ENCODE data around the gene F12. TPM values are rescaled to one million over a fixed set of nuclear protein-coding genes. Genes with fewer than 3 reads are reported as not detected.

Gene F12
- total and polyA plus RNA-seq, 4 experiments from 2014 or later: 2.0 to 2.4 TPM; not detected in 2

DNA sequence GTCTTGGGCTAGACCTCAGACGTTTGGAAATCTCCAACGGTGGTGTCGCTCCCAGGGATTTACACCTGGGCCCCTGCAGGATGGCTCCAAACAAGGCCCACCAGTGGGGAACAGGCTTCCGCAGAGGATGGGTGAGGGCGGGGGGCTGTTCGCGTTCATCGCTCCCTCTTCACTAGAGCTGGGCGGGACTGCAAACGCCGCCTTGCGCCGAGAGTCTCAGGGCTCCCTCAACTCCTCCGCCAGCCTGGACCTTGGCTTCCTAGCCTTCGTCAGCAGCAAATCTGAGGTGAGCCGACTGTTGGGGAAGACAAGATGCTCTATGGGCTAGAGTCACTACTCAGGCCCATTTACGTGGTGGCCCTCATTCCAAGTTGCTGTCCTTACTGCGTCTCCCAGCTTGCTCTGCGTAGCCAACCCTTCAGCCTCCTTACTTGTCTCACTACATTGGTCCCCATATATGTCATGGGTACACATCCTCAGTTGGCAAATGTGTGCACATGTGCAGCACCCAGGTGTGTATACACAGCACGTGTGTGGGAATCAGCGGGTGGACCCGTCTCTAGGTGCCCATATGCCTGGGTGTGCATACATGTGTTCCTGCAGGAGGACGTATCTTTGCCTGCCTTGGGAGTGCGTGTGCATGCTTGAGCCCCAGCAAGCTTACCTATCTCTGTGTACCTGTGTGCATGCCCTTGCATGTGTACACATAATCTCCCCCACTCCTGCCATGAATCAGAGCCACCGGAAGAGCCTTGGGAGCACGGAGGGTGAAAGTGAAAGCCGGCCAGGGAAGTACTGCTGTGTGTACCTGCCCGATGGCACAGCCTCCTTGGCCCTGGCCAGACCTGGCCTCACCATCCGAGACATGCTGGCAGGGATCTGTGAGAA lies 41.1 kb downstream of the F12 start:
- peaks cover 20 to 41% of the 10 kb centered on the region in 2 donors for H3K36me3 Mint-ChIP-seq
- intact Hi-C loops (cut with micrococcal nuclease): no loop called here
- H3K4me1 Mint-ChIP-seq: peaks cover 43 to 76% (median 57%) of the 10 kb centered on the region in 4 donors

GRCh38 chr5:177367323-177367848 lies 42.0 kb downstream of the F12 start:
- no peaks in the 10 kb centered on the region for H3K27me3 Mint-ChIP-seq
- intact Hi-C loops (cut with micrococcal nuclease): no loop called here
- Histone ChIP-seq H3K27me3 (ENCODE audit: insufficient read depth, low read length) (no peaks in the 10 kb centered on the region), H3K4me1 (ENCODE audit: insufficient read depth, low read length) (peaks cover 83% of the 10 kb centered on the region), H3K27ac (ENCODE audit: low read depth, low read length) (no peak overlapping the region), H3K4me3 (ENCODE audit: low read length in 2 of 2) (no peak overlapping the region), H3K9me3 (ENCODE audit: control insufficient read depth in 1 of 2, low read length in 2 of 2) (no peaks in the 10 kb centered on the region), H3K36me3 (ENCODE audit: insufficient read depth, low read length) (peaks cover 50% of the 10 kb centered on the region)
- H3K27ac Mint-ChIP-seq: no peak overlapping the region
- no peaks in the 10 kb centered on the region for H3K9me3 Mint-ChIP-seq
- peak in 1 of 5 donors; percentile 12 for DNase-seq
- peaks cover 41 to 76% (median 57%) of the 10 kb centered on the region in 4 donors for H3K4me1 Mint-ChIP-seq
- ChIA-PET CTCF (ENCODE audit: partially characterized antibody) (interaction anchor here (0.7 to 8.5 kb wide), 9 partner anchors 9 to 132 kb away, joined by 3 to 140 read pairs (median 6); partner anchors contain the start of genes RGS14 and SLC34A1), POLR2A (ENCODE audit: partially characterized antibody) (interaction anchor here (1.9 to 3.9 kb wide), 3 partner anchors 9 to 23 kb away, joined by 8 to 29 read pairs (median 14); partner anchors contain the start of genes LMAN2 and RGS14)
- no peak overlapping the region for H3K4me3 Mint-ChIP-seq
- peaks cover 20 to 41% of the 10 kb centered on the region in 2 donors for H3K36me3 Mint-ChIP-seq

More for the DNA sequence above, 41.1 kb downstream of the F12 start:
- Mint-ChIP-seq H3K4me3 (peak overlapping the region in 4 of 8 donors; percentile 8 to 83 (median 62)), H3K27ac (peak overlapping the region in 6 of 7 donors; percentile 80 to 96 (median 93)), H3K27me3 (no peaks in the 10 kb centered on the region), H3K9me3 (no peaks in the 10 kb centered on the region)
- POLR2A ChIA-PET (ENCODE audit: partially characterized antibody): interaction anchor here (0.7 to 5.8 kb wide), 8 partner anchors 9 to 63 kb away, joined by 3 to 69 read pairs (median 4); partner anchors contain the start of genes LMAN2 and RGS14
- H3K4me1 ChIP-seq (ENCODE audit: insufficient read depth, low read length): peaks cover 85% of the 10 kb centered on the region
- no peak overlapping the region for H3K27ac ChIP-seq (ENCODE audit: low read depth, low read length)
- H3K4me3 ChIP-seq (ENCODE audit: low read length in 2 of 2): no peak overlapping the region
- H3K36me3 ChIP-seq (ENCODE audit: insufficient read depth, low read length): peaks cover 50% of the 10 kb centered on the region
- no peaks in the 10 kb centered on the region for H3K9me3 ChIP-seq (ENCODE audit: control insufficient read depth in 1 of 2, low read length in 2 of 2)
- CTCF ChIA-PET (ENCODE audit: partially characterized antibody): interaction anchor here (0.7 to 8.5 kb wide), 15 partner anchors 10 to 131 kb away, joined by 3 to 140 read pairs (median 3); partner anchors contain the start of genes LMAN2 and RGS14
- no peaks in the 10 kb centered on the region for H3K27me3 ChIP-seq (ENCODE audit: insufficient read depth, low read length)
- DNase-seq: peak in 1 of 5 donors; percentile 33

DNA sequence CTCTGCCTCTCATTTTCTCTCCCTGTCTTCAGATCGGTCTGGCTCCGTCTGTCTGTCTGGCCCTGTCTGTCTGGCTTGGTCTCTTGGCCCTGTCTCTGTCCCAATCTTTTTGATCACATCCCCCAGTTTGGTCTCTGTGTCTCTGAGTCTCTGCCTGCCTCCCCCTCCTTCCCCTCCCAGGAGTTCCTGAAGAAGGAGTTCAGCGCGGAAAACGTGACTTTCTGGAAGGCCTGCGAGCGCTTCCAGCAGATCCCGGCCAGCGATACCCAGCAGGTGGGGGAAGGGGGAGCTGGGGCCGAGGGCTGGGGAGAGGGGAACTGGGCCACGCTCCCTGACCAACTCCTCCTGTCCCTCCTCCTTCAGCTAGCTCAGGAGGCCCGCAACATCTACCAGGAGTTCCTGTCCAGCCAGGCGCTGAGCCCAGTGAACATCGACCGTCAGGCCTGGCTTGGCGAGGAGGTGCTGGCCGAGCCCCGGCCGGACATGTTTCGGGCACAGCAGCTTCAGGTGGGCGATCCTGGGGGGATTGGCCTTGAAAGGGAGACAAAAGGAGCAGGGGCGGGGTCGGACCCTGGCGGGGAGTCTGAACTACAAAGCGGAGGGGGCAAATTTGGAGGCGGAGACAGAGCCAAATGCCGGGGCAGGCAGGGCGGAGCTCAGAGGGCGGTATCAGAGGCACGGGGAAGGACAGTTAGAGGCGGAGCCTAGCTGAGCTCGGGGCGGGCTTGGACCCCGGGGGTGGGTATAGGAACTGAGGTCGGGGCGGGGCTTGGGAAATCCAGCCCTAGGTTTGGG lies 42.6 kb downstream of the F12 start:
- Mint-ChIP-seq H3K9me3 (no peaks in the 10 kb centered on the region), H3K27ac (peak overlapping the region in 4 of 7 donors; percentile 22 to 85 (median 44)), H3K27me3 (no peaks in the 10 kb centered on the region), H3K36me3 (peaks cover 20 to 47% of the 10 kb centered on the region in 2 donors), H3K4me3 (peak overlapping the region in 2 of 8 donors; percentile 29 to 65), H3K4me1 (peaks cover 43 to 76% (median 58%) of the 10 kb centered on the region in 4 donors)
- ChIA-PET POLR2A (ENCODE audit: partially characterized antibody) (interaction anchor here (1.3 to 3.9 kb wide), 4 partner anchors 8 to 36 kb away, joined by 4 to 29 read pairs (median 11); partner anchors contain the start of genes LMAN2 and RGS14), CTCF (ENCODE audit: partially characterized antibody) (interaction anchor here (0.6 to 8.1 kb wide), 6 partner anchors 9 to 89 kb away, joined by 3 to 90 read pairs (median 6); partner anchors contain the start of genes RGS14 and SLC34A1)
- Histone ChIP-seq H3K9me3 (ENCODE audit: control insufficient read depth in 1 of 2, low read length in 2 of 2) (no peaks in the 10 kb centered on the region), H3K36me3 (ENCODE audit: insufficient read depth, low read length) (peaks cover 45% of the 10 kb centered on the region), H3K4me3 (ENCODE audit: low read length in 2 of 2) (no peak overlapping the region), H3K4me1 (ENCODE audit: insufficient read depth, low read length) (peaks cover 83% of the 10 kb centered on the region), H3K27me3 (ENCODE audit: insufficient read depth, low read length) (no peaks in the 10 kb centered on the region), H3K27ac (ENCODE audit: low read depth, low read length) (no peak overlapping the region)
- DNase-seq: peak in 1 of 5 donors; percentile 29
- intact Hi-C loops (cut with micrococcal nuclease): no loop called here

DNA sequence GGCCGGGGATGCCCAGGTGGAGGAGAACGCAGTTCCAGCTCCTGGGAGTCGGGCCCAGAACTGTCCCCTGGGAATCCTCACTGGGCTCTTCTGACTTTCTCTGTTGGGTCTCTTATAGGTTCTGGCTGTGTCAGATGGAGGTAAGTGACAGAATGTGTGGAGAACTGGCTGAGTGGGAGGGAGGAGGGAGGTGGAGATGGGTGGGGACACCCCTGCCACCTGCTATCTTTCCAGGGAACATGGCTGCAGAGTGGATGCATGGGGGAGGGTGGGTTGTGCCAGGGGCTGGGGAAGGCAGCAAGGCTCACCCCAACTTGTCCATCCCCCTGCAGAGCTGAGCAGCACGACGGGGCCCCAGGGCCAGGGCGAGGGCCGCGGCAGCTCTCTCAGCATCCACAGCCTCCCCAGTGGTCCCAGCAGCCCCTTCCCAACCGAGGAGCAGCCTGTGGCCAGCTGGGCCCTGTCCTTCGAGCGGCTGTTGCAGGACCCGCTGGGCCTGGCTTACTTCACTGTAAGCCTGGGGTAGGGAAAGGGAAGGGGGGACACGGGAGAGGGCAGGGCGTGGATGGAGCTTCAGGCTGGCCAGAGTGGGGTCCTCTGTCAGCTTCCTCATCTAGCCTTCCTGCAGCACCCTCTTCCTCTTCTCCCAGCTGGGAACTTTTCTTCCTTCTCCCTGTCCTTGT lies 43.4 kb downstream of the F12 start:
- POLR2A ChIA-PET (ENCODE audit: partially characterized antibody): interaction anchor here (1.3 to 3.9 kb wide), 4 partner anchors 7 to 37 kb away, joined by 4 to 29 read pairs (median 11); partner anchors contain the start of genes LMAN2 and RGS14
- peaks cover 20 to 42% of the 10 kb centered on the region in 2 donors for H3K36me3 Mint-ChIP-seq
- intact Hi-C loops (cut with micrococcal nuclease): no loop called here

DNA sequence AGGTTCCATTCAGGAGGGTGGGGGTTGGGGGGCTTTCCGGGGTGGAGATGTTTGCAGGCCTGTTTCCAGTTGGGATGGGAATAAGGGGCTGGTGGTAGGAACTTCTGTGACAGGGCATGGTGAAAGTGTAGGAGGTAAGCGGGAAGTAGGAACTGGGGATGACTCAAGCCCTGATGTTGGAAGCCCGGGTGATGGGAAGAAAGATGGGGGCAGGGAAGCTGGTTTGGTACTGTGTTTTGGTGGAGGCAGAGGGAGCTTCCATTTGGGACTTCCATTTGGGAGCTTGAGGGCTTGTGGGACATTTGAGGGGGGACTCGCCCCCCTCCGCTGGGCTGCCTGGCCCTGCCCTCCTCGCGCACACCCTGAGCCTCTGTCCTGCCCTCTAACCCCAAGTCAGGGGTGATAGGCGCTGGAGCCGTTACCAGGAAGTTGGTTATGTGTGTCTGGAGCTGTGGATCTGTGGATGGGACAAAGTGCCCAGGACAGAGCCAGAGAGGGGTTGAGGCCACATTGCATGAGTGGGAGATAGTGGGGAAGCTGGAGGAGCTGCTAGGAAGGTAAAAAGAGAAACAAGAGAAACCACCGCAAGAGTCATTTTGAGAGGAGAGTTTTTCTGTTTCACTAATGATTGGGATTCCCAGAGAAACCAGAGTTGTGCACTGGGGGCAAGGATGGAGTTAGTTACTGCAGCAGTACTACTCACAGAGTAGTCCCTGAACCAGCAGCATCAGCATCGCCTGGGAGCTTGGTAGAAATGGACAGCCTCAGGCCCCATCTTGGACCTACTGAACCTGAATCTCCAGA lies 45.0 kb downstream of the F12 start:
- intact Hi-C loops (cut with micrococcal nuclease): loop anchor here (5.0 kb wide), 2 partner anchors 38 to 62 kb away; partner anchors contain the start of genes PFN3, PRELID1 and RAB24
- Histone ChIP-seq H3K4me3 (ENCODE audit: low read length in 2 of 2) (no peak overlapping the region), H3K4me1 (ENCODE audit: insufficient read depth, low read length) (peaks cover 86% of the 10 kb centered on the region), H3K9me3 (ENCODE audit: control insufficient read depth in 1 of 2, low read length in 2 of 2) (no peaks in the 10 kb centered on the region), H3K36me3 (ENCODE audit: insufficient read depth, low read length) (peaks cover 35% of the 10 kb centered on the region), H3K27me3 (ENCODE audit: insufficient read depth, low read length) (no peaks in the 10 kb centered on the region), H3K27ac (ENCODE audit: low read depth, low read length) (peak overlapping the region; percentile 35)
- Mint-ChIP-seq H3K36me3 (peaks cover 26 to 48% of the 10 kb centered on the region in 2 donors), H3K4me1 (peaks cover 48 to 82% (median 61%) of the 10 kb centered on the region in 4 donors), H3K9me3 (no peaks in the 10 kb centered on the region), H3K27ac (peak overlapping the region; percentile 23 to 91 (median 88)), H3K4me3 (peak overlapping the region in 7 of 8 donors; percentile 17 to 68 (median 61)), H3K27me3 (no peaks in the 10 kb centered on the region)
- DNase-seq: peak in 1 of 5 donors; percentile 22
- ChIA-PET CTCF (ENCODE audit: partially characterized antibody) (interaction anchor here (0.9 to 4.1 kb wide), 7 partner anchors 9 to 54 kb away, joined by 3 to 30 read pairs (median 4); partner anchors contain the start of gene SLC34A1), POLR2A (ENCODE audit: partially characterized antibody) (interaction anchor here (0.6 to 5.9 kb wide), 9 partner anchors 8 to 133 kb away, joined by 3 to 59 read pairs (median 4); partner anchors contain the start of genes LMAN2, PDLIM7, PRELID1 and RAB24)

More for the DNA sequence above, 43.4 kb downstream of the F12 start:
- Mint-ChIP-seq H3K4me1 (peaks cover 41 to 76% (median 57%) of the 10 kb centered on the region in 4 donors), H3K4me3 (peak overlapping the region in 2 of 8 donors; percentile 29 to 65), H3K27me3 (no peaks in the 10 kb centered on the region), H3K9me3 (no peaks in the 10 kb centered on the region), H3K27ac (peak overlapping the region in 4 of 7 donors; percentile 47 to 85 (median 58))
- H3K27ac ChIP-seq (ENCODE audit: low read depth, low read length): no peak overlapping the region
- peaks cover 45% of the 10 kb centered on the region for H3K36me3 ChIP-seq (ENCODE audit: insufficient read depth, low read length)
- DNase-seq: no peak
- H3K4me3 ChIP-seq (ENCODE audit: low read length in 2 of 2): no peak overlapping the region
- no peaks in the 10 kb centered on the region for H3K9me3 ChIP-seq (ENCODE audit: control insufficient read depth in 1 of 2, low read length in 2 of 2)
- no peaks in the 10 kb centered on the region for H3K27me3 ChIP-seq (ENCODE audit: insufficient read depth, low read length)
- CTCF ChIA-PET (ENCODE audit: partially characterized antibody): interaction anchor here (0.6 to 8.1 kb wide), 6 partner anchors 8 to 89 kb away, joined by 3 to 90 read pairs (median 6); partner anchors contain the start of genes RGS14 and SLC34A1
- H3K4me1 ChIP-seq (ENCODE audit: insufficient read depth, low read length): peaks cover 83% of the 10 kb centered on the region

Data from CD4-positive, alpha-beta memory T cell (primary cell).